GM19438 (cell line): ENCODE measurements around the gene SPRY4.
"Not testable (repeated sequence)": the region's sequence is repeated elsewhere in the genome, so short reads cannot be mapped to it uniquely, and the experiment has no call there.

ENCODE experiments used
- ATAC-seq: cut with Tn5 transposase; IDR thresholded peaks from one replicate; pipeline ENCODE4 v1.9.1; 2021; ENCODE audit warnings: low read depth; ENCODE audit not compliant: unreplicated experiment

SPRY4 gene

DNA sequence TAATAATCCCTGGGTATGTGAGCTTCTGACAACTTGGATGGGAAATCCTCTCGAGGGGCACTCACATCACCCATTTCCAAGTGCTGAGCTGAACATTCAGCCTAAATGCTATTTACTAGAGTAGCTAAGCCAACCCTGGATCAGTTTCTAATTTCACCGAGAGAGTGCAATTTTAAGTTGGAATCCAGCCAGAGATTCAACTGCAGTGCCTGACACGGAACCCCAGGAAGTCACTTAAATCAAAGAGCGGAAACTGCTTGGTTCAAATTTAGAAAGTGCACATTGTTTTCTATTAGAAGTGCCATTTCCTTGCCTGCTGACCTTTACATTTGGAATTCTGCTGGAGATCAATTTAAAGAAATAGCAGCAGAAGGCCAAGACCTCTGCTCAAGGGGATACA is 8.8 kb downstream of the SPRY4 start:
- no peak for ATAC-seq

DNA sequence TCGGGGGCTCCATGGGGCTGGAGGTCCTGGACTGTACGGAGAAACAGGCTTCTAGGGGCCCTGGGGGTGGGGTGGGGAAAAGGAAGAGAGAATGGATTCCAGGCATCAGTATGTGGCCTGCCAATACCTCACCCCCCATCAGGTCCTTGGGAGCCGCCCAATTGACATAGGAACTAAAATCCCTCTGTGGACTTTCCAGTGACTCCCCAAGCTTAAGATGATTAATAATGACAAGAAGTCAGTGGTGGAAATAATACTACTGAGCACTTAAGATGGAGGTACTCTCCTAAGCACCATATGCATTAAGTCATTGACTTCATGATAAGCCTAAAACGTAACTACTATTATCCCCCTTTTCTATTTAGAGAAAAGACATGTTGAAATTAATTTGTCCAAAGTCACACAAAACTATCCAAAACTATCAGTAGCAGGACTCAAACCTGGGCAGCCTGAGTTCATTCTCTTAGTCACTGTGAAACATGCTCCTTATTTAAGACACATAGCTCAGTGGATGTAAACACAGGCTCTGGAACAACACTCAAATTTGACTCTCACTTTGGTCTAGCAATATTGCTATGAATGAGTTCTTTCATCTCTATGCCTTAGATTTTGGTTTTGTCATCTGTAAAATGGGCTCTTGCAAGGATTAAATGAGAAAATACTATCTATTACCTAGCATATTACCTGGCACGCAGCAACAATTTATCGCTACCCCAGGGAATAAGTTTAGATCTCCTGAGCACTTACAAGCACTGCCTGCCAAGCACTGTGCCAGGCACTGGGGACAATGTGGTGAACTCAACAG is 9.5 kb downstream of the SPRY4 start:
- ATAC-seq, result no peak

DNA sequence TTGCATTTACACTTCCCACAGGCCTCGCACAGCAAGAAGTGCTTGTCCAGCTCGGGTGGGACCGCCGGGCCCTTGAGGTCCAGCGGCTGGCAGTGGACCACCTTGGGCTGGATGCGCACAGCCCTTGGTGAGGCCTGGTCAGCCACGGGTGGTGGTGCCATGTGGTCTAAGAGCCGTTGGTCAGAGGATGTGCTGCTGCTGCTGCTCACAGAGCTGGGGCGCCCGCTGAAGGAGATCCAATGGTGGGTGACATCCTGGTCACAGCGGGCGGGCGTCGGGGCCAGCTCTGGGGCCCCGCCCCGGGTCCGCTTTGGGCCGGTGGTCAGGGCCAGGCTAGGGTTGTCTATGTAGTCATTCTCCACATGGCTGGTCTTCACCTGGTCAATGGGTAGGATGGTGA is 10.2 kb downstream of the SPRY4 start:
- no peak for ATAC-seq

DNA sequence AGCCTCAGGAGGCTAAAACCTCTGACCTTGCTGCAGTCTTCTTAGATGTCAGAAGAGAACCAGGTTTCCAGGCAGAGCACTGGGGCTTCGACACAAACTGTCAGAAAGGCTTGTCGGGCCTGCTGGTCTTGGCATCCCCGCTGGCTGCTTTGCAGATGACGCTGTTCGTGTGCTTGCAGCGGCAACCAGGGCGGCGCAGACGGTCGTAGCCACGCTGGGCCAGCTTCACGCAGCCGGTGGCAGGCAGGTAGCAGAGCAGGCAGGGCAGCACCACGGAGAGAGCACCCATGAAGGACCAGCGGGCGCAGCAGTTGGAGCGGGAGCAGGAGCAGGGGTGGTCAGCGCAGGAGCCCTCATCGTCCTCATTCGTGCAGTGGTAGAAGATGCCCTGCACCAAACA is 10.7 kb downstream of the SPRY4 start:
- no peak for ATAC-seq

DNA sequence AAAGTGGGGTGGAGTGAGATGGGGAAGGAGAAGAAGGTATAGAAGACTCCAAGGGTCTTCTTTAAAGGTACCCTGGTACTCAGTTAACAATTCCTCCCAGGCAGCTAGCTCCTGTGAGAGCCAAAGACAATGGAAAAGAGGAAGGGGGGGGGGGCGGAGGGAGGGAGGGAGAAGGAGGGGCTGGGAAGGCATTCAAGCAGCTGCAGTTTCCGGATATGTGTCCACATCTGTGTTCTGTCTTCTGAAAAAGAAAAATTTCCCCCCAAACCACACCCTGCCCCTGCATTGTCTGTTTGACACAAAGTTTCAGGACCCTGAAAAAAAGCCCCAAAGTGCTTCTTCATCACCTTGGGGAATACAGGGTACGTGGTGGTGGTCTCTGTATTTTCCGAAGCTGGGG is 11.1 kb downstream of the SPRY4 start:
- no peak for ATAC-seq

DNA sequence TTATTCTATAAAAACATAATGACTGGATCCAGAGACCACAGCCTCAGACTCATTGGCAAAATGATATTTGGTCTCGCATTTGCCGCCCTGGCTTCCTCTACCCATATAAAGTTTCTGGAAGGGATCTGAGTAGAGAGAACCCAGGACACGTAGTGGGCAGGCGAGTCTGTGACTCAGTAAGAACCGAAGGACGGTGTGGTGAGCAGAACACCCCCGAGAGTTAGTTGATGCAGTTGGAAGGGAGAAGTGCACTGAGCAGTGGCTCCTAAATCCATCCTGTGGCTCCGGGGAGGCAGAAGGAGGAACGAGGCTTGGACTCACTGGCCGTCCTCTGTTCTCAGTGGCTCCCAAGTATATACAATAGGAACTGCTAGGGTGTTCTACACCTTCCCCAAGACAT is 11.5 kb downstream of the SPRY4 start:
- ATAC-seq, result no peak

DNA sequence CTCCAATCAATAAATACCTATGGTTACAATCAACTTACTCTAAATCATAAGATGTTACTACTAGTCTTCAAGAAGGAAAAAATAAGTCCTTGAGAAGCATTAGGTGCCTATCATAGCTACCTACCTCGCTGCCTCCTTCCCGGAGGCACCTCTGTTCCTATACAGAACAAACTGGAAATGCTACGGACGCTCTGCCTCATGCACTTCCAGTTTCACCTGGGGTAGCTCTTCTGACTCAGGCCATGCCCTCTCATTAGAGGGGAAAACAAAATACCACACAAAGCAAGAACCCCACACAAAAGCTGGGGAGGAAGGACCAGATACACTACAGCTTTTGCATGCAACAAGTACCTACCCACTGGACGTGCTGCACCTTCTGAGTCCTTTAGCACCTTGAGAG is 12.4 kb downstream of the SPRY4 start:
- no peak for ATAC-seq

DNA sequence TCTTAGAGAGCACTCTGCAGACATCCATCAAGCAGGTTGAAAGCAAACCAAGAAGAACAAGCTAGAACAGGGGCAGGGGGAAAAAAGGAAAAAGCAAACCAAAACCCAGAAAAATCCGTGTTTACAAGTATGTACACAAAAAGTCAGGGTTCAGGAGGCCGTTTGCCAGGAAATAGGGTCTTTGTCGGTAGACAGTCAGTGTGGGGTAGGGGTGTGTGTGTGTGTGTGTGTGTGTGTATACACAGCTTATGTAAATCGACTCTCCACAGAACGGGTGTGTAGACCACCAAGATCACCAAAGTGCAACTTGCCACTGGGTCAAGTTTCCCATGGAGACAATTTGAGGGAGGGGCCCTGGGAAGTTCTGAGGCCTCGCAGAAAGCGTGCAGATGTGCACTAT is 13.1 kb downstream of the SPRY4 start:
- no peak for ATAC-seq

DNA sequence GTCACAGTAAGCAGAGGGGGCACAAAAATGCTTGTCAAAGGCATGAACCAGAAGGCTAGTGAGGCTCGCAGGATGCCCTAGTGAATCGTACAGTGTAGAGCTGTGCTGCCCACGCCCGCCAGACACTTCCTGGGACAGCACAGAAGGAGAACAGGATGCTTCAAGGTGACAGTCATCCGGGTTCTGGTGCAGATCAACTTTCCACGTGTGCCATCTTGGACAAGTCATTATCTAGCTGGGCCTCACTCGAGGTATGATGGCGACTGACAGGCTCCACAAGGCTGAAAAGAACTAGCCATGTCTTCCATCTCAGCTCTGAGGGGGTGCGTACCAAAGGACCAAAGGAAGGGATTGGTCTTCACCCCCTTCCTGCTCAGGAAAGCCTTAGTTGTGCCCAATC is 14.0 kb downstream of the SPRY4 start:
- ATAC-seq, result no peak

DNA sequence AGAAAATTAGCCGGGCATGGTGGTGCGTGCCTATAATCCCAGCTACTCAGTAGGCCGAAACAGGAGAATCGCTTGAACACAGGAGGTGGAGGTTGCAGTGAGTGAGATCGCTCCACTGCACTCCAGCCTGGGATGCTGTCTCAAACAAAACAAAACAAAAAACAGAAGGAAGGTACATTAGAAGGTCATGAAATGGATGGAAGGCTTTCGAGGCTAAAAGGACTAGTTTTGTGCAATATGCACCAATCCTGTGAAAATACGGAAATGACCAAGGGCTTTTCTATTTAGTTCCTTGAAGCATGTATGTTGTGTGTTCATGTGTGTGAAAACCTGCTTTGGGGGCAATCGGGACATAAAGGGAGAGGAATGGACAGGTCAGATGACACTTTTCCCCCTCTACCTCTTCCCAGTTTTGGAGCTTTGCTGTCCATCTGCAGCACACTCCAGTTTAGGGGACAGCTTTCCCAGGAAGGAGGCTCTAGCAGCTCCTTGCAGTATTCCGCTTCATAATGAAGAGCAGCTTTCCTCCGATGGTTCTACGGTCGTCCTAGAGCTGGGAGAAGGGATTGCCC is 15.0 kb downstream of the SPRY4 start:
- no peak for ATAC-seq

DNA sequence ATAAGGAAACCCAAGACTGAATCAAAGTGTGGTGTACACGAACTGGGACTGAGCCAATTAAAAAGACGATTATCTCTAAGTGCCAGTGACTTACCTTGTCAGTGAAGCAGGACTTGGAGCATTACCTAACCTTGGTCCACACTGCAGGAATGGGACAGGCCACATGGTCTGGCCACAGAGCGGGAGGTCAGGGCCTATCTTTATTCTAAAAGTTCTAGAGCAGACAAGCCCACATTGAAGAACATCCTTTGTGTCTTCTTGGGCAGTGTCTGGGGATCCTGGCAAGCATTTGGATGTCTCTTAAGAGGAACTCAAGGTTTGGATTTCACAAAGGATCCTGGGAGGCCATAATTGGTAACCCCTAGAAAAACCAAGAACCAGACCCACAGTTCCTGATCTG is 16.5 kb downstream of the SPRY4 start:
- ATAC-seq, result no peak

DNA sequence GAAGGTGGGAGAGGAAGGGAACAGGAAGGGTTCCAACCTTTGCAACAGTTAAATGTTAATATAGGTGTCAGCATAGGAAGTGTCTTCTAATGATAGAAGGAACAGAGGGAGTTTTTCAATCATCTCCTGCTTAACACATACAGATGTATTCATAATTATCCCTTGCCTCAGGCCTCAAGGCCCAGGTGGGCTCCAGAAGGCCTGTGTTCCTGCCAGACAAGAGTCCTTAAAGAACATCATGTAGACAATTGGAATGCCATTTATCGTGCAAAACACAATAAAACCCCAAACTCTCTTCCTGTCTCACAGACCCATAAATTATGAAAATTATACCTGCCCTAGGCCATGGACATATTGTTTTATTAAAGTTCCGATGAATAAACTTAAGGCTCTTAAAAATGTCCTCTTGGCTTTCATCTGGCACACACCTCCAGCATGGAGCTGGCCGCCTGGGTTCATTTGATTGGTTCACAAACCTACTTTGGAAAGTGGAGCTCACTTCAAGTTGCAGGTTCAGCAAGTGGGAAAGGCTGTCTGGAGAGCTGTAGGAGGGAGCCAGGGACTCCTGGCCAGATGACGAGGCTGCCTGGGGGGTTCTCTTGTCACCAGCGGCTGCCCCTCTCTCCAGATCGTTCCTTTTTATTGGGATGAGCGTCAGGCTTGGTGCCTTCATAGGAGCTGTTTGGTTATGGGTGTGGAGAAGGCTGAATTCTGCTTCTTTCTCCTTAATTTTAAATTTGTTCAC is 17.5 kb downstream of the SPRY4 start:
- ATAC-seq, result no peak

DNA sequence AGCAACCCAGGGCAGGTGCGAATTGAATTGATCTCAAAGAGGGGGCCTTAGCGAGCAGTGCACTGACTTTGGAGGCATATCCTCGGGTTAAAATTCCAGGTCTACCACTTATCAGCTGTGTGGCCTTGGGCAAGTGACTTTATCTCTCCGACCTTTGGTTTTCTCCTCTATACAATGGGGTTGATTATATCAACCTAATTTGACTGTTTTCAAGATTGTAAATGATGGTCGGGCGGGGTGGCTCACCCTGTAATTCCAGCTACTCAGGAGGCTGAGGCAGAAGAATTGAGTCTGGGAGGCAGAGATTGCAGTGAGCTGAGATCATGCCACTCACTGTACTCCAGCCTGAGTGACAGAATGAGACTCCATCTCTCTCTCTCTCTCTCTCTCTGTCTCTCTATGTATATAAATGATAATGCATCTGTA is 18.7 kb downstream of the SPRY4 start:
- no peak for ATAC-seq

DNA sequence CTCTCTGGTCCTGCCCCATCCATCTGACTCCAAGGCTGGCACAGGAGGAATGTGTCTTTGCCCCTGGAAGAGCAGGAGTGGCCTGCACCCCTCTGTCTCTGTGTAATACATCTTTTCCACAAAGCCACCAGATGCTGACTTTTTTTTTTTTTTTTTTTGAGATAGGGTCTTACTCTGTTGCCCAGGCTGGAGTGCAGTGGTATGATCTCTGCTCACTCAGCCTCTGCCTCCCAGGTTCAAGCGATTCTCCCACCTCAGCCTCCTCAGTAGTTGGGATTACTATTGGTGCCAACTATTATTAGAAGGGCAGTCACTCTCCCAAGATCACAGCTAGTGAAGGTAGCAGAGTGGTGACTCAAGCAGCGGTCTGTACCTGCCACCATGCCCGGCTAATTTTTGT is 19.6 kb downstream of the SPRY4 start:
- no peak for ATAC-seq

DNA sequence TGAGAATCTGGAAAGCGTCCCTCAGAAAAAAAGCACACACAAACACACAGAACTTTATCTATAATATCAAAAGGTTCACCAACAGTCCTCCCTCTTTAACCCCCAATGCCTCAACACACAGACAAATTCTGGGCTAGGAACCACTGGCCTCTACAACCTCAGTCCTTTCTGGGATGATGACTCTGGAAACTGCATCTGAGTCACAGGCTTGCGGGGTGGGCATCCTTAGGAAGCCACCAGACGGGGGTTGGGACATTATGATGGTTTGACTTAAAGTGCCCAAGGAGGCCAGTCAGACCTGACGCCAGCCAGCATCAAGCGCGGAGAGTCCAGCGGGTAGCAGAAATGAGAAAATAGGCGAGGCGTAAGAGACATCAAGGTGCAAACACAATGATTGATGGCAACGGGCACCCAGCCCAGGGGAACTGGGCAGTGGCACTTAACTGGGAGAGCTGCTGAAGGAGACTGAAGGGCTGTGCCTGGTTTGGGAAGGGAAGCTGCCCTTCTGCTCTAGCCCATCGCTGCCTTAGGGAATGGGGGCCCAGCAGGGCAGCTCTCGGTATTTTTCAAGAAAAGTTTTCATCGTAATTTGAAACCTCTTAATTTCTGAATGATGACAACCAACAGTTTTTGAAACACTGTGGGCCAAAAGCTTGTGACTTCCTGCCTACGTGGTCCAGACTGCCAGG is 20.7 kb downstream of the SPRY4 start:
- ATAC-seq, result no peak

DNA sequence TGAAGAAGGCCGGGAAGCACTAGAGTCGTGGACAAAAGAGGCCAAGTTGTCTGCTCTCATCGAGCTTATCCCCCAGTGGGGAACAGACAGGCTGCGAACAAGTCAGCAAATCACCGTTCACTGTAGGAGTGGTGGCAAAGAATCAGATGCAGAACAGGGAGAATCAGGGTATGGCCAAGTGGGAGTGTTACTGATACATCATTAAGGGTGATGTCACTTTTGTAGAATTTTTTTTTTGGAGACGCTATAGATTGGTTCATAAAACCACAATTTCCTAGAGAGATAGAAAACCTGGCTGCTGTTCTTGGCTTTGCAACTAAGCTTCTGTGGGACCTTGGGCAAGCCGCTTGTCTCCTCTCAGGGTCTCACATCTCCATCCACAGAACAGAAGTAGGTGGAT is 21.3 kb downstream of the SPRY4 start:
- no peak for ATAC-seq

DNA sequence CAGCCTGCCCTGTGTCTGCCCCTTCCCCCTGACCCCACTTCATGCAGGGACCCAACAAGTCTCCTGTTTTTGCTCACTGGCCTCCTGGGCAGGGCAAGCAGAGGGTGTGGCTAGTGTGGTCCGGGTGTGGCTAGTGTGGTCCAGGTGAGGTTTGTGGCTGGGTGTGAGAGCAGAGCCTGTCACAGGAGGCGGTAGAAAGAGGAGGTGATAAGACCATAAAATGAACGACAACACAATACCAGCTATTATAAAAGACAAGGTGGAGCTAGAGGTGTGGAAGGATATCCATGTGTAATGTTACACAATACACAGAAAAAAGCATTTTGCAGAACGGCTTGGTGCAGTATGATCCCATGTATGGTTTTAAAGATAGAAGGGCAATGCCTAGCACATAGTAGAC is 23.3 kb downstream of the SPRY4 start:
- no peak for ATAC-seq

DNA sequence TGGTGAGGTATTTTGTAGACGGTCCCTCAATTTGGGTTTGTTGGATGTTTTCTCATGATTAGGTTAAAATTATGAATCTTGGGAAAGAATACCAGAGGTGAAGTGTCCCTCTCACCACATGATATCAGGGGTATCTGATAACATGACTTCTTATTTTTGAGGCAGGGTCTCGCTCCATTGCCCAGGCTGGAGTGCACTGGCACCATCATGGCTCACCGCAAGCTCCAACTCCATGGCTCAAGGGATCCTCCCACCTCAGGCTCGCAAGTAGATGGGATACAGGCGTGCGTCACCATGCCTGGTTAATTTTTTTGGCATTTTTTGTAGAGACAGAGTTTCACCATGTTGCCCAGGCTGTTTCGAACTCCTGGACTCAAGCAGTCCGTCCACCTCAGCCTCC is 24.1 kb downstream of the SPRY4 start:
- no peak for ATAC-seq

DNA sequence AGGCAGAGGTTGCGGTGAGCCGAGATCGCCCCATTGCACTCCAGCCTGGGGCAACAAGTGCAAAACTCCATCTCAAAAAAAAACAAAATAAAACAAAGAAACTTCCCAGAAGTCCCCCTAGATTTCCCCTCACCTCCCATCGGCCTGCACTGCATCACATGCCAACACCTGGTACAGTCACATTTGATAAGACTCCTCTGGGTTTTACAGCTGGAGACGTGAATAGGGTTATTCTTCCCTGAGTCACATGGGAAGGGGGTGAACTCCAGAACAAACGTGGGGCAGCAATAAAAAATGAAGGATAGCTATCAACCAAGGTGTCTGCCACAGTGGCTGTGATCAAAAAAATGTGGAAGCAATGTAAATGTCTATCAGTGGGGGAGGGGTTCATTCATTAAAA is 26.0 kb downstream of the SPRY4 start:
- ATAC-seq, result no peak

DNA sequence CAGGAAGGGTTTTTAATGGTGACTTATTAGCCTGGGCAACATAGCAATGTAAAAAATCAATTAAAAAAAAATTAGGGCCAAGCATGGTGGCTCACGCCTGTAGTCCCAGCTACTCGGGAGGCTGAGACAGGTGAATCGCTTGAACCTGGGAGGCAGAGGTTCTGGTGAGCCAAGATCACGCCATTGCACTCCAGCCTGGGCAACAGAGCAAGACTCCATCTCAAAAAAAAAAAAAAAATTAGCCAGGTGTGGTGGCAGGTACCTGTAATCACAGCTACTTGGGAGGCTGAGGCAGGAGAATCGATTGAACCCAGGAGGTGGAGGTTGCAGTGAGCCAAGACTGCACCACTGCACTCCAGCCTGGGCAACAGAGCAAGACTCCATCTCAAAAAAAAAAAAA is 27.0 kb downstream of the SPRY4 start:
- ATAC-seq, result not testable (repeated sequence)

DNA sequence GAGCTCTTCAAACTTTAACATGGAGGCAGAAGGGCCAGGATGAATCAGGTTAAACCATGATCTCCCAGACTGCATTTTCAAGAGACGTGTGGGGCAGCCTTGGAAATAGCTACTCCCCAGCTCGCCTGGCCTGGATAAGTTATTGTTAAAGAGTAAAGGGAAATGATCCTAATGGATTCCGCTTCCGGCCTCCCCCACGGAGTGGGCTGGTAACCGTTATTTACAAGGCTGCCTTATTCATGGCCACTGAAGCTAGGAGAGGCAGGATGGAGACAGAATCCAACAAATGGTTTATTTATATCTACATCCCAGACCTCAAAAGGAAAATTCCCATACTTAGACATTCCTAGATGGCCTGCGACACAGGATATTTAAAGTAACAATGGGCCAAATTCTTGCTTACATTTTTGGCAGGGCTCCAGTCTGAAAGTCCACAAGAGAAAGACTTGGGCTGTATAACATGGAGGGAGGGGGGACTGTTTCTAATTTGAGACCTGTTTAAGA is 27.9 kb downstream of the SPRY4 start:
- no peak for ATAC-seq
